Thyroid gland (tissue), 4 donors: Measurements from ENCODE around the gene ASXL1.

ENCODE experiments used
- POLR2A ChIP-seq, 2 donors: fragments of 450-650 bp; IDR thresholded peaks; one replicate each; pipeline ENCODE4 v1.6.1; 2017; ENCODE audit warnings: antibody characterized with exemption in 2 of 2, mild to moderate bottlenecking in 2 of 2, moderate library complexity in 1 of 2
- TF ChIP-seq, protein P1 (sequence below), 6 experiments: fragments of 200-600 bp in 3 of 6; fragments of 450-650 bp in 3 of 6; sonication (generic) in 3 of 6; IDR thresholded peaks; one replicate each; pipeline ENCODE4 v1.5.1; 2016 to 2019; ENCODE audit warnings: antibody characterized with exemption in 6 of 6, mild to moderate bottlenecking in 2 of 6, inconsistent platforms in 1 of 6, moderate library complexity in 1 of 6

DNA sequence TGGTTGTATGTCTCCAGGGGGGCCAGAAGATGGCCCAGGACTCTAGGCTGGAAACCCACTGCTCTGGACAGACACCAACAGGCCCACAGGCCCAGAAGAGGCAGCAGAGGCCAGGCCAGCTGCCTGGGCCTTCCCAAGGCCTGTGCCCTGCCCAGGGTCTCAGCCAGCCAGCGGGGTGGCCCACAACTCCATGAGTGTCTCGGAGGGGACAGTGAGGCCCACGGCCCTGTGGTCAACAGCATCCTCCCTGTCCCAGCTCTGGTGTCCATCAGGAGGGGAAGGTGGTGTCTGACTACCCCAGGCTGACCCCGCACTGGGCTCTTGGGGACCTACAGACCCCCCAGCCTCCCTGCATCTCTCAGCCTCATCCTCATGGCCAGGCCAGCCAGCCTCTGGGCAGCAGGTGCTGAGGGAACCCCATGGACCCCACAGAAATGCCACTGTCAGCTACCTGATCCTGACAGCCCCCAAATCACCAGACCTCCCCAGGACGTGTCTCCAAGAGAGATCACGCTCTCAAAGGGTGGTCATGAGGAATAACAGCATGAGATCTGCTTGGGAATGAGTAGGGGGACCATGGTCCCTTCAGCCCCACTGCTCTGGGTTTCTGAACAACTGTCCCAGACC is 114.6 kb downstream of the ASXL1 start:
- TF ChIP-seq, protein P1, sequence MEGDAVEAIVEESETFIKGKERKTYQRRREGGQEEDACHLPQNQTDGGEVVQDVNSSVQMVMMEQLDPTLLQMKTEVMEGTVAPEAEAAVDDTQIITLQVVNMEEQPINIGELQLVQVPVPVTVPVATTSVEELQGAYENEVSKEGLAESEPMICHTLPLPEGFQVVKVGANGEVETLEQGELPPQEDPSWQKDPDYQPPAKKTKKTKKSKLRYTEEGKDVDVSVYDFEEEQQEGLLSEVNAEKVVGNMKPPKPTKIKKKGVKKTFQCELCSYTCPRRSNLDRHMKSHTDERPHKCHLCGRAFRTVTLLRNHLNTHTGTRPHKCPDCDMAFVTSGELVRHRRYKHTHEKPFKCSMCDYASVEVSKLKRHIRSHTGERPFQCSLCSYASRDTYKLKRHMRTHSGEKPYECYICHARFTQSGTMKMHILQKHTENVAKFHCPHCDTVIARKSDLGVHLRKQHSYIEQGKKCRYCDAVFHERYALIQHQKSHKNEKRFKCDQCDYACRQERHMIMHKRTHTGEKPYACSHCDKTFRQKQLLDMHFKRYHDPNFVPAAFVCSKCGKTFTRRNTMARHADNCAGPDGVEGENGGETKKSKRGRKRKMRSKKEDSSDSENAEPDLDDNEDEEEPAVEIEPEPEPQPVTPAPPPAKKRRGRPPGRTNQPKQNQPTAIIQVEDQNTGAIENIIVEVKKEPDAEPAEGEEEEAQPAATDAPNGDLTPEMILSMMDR (IDR thresholded peaks at IDR 0.05) = no peak
- TF ChIP-seq POLR2A (IDR thresholded peaks at IDR 0.05) = no peak
